ENCODE results near the gene MAML3. TPM values are rescaled to one million over a fixed set of nuclear protein-coding genes. Genes with fewer than 3 reads are reported as not detected.
A peak's percentile ranks its signal among the peaks of the same experiment; 100 is the strongest.

Gene MAML3
- total and polyA plus RNA-seq, 8 donors, result 5.8 to 18.7 (median 16.7) TPM

GRCh38 chr4:140100771-140101170, 53.2 kb downstream of the MAML3 start:
- H3K4me1 ChIP-seq, result peaks cover 23 to 69% of the 10 kb centered on the region in 2 donors
- intact Hi-C loops (cut with DNase I), result no loop called here
- H3K27me3 ChIP-seq, result no peaks in the 10 kb centered on the region
- no peak for ATAC-seq
- peak overlapping the region; percentile 2 to 72 for H3K27ac ChIP-seq
- no peak for DNase-seq
- TF ChIP-seq CTCF (IDR thresholded peaks at IDR 0.05), result no peak
- H3K9me3 ChIP-seq, result peaks cover 0 to 3% of the 10 kb centered on the region in 2 donors
- H3K4me3 ChIP-seq, result no peak overlapping the region
- no peaks in the 10 kb centered on the region for H3K36me3 ChIP-seq

- Histone ChIP-seq H3K36me3 (no peaks in the 10 kb centered on the region), H3K27ac (peak overlapping the region; percentile 2 to 72), H3K27me3 (no peaks in the 10 kb centered on the region), H3K9me3 (peaks cover 0 to 3% of the 10 kb centered on the region in 2 donors), H3K4me1 (peaks cover 24 to 77% of the 10 kb centered on the region in 2 donors), H3K4me3 (no peak overlapping the region)
- ATAC-seq (peak; percentile 40), DNase-seq (peak in 2 of 4 donors; percentile 60 to 80)
- TF ChIP-seq CTCF (IDR thresholded peaks at IDR 0.05), result no peak
- intact Hi-C loops (cut with DNase I), result no loop called here
Observed at GRCh38 chr4:140099983-140100382, 54.0 kb downstream of the MAML3 start.

- ATAC-seq (no peak), DNase-seq (no peak)
- H3K27ac ChIP-seq, result peak overlapping the region; percentile 72 to 88
- H3K36me3 ChIP-seq, result no peaks in the 10 kb centered on the region
- H3K4me1 ChIP-seq, result peaks cover 38 to 86% of the 10 kb centered on the region in 2 donors
- intact Hi-C loops (cut with DNase I), result no loop called here
- H3K4me3 ChIP-seq, result peak overlapping the region in 1 of 2 donors; percentile 8
- peaks cover 0 to 3% of the 10 kb centered on the region in 2 donors for H3K9me3 ChIP-seq
- no peaks in the 10 kb centered on the region for H3K27me3 ChIP-seq
- no peak for TF ChIP-seq CTCF (IDR thresholded peaks at IDR 0.05)
Observed at GRCh38 chr4:140098455-140099160, 55.4 kb downstream of the MAML3 start.

GRCh38 chr4:140097572-140097971, 56.4 kb downstream of the MAML3 start:
- no peaks in the 10 kb centered on the region for H3K27me3 ChIP-seq
- DNase-seq (no peak), ATAC-seq (no peak)
- H3K27ac ChIP-seq, result peak overlapping the region; percentile 79 to 88
- intact Hi-C loops (cut with DNase I), result no loop called here
- no peak overlapping the region for H3K4me3 ChIP-seq
- peaks cover 44 to 86% of the 10 kb centered on the region in 2 donors for H3K4me1 ChIP-seq
- H3K9me3 ChIP-seq, result peaks cover 0 to 3% of the 10 kb centered on the region in 2 donors
- H3K36me3 ChIP-seq, result no peaks in the 10 kb centered on the region
- TF ChIP-seq CTCF (IDR thresholded peaks at IDR 0.05), result no peak

- Histone ChIP-seq H3K4me1 (peaks cover 50 to 91% of the 10 kb centered on the region in 2 donors), H3K27ac (peak overlapping the region; percentile 79 to 88), H3K4me3 (no peak overlapping the region), H3K36me3 (no peaks in the 10 kb centered on the region), H3K9me3 (no peaks in the 10 kb centered on the region), H3K27me3 (no peaks in the 10 kb centered on the region)
- ATAC-seq (no peak), DNase-seq (no peak)
- no peak for TF ChIP-seq CTCF (IDR thresholded peaks at IDR 0.05)
- intact Hi-C loops (cut with DNase I), result no loop called here
Observed at GRCh38 chr4:140096921-140097320, 57.1 kb downstream of the MAML3 start.
